Measurements from ENCODE around the gene TCF7. TPM values are rescaled to one million over a fixed set of nuclear protein-coding genes. Genes with fewer than 3 reads are reported as not detected.

The TCF7 gene
- polyA plus RNA-seq, 1 of the 3 experiments (the other 2 are of a cell fraction), result 2.7 TPM

DNA sequence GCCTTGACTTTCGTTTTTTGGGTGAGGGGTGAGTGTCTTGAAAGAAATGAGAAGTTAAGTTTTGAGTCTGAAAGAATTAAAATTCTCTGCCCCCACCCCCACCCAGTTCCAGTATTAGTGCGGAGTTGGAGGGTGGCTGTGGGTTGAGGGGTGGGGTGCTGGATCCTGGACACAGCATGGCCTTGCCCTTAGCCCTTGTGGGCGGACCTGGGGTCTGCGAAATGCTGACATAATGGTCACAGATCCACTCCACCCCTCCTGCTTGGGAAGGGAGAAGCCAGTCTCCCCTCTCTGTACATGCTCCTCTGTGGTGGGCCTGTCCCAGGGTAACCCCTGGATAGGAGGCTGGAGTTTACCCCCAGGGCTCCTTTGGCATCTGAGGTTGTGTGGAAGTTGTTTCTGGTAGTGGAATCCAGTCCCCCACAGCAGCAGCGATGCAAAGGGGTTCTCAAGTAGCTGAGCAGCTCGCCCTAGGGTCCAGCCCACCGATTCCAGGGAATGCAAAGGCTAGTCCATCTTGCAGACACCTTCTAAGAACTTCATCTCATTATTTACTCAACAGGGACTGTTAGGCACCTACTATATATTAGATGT, 42.8 kb upstream of the TCF7 start:
- Histone ChIP-seq H3K9me3 (no peaks in the 10 kb centered on the region), H3K79me2 (ENCODE audit: insufficient read depth) (no peaks in the 10 kb centered on the region), H2AFZ (ENCODE audit: low read depth) (no peak overlapping the region), H3K27ac (ENCODE audit: low read depth in 2 of 2, low read length in 1 of 2) (no peak overlapping the region), H3K4me1 (ENCODE audit: control insufficient read depth in 1 of 2, insufficient read depth in 2 of 2, low read depth in 1 of 2, low read length in 1 of 2) (peaks cover 0 to 4% of the 10 kb centered on the region in 2 experiments; a peak in 1 of 4 replicates), H3K4me3 (ENCODE audit: low read depth in 2 of 2, low read length in 1 of 2) (no peak overlapping the region), H3K9ac (no peak overlapping the region), H3K27me3 (ENCODE audit: insufficient read depth) (no peaks in the 10 kb centered on the region), H3K36me3 (replicated peaks in 1 of 2; ENCODE audit: control insufficient read depth in 1 of 2, insufficient read depth in 2 of 2, low read length in 1 of 2) (no peaks in the 10 kb centered on the region), H3K9me2 (no peaks in the 10 kb centered on the region), H3F3A (replicated peaks; ENCODE audit: insufficient read depth) (peaks cover under 1% of the 10 kb centered on the region), H3K4me2 (no peak overlapping the region), H4K20me1 (ENCODE audit: insufficient read depth) (no peaks in the 10 kb centered on the region)
- DNase-seq, result no peak
- TF ChIP-seq EZH2phosphoT487 (IDR thresholded peaks at IDR 0.05; ENCODE audit: borderline replicate concordance, low read depth), result no peak
- TF ChIP-seq RAD21 (IDR thresholded peaks at IDR 0.05; ENCODE audit: low read length), result no peak
- no peak for TF ChIP-seq MEF2A (IDR thresholded peaks at IDR 0.05; ENCODE audit: borderline replicate concordance, low read depth)
- no peak for TF ChIP-seq NFIC (IDR thresholded peaks at IDR 0.05; ENCODE audit: borderline replicate concordance)
- TF ChIP-seq, protein P1, sequence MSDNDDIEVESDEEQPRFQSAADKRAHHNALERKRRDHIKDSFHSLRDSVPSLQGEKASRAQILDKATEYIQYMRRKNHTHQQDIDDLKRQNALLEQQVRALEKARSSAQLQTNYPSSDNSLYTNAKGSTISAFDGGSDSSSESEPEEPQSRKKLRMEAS (IDR thresholded peaks at IDR 0.05; ENCODE audit: low read depth), result no peak
- TF ChIP-seq FOXM1 (IDR thresholded peaks at IDR 0.05; ENCODE audit: low read depth), result no peak
- no peak for TF ChIP-seq TEAD4 (IDR thresholded peaks at IDR 0.05; ENCODE audit: borderline replicate concordance, insufficient read depth)
- no peak for TF ChIP-seq CHD2 (IDR thresholded peaks at IDR 0.05; ENCODE audit: low read length, partially characterized antibody)
- TF ChIP-seq RFX5 (IDR thresholded peaks at IDR 0.05; ENCODE audit: low read length), result no peak
- no peak for TF ChIP-seq USF2 (IDR thresholded peaks at IDR 0.05; ENCODE audit: borderline replicate concordance, low read depth, low read length)
- no peak for TF ChIP-seq RCOR1 (IDR thresholded peaks at IDR 0.05; ENCODE audit: low read length)
- TF ChIP-seq, protein P2, sequence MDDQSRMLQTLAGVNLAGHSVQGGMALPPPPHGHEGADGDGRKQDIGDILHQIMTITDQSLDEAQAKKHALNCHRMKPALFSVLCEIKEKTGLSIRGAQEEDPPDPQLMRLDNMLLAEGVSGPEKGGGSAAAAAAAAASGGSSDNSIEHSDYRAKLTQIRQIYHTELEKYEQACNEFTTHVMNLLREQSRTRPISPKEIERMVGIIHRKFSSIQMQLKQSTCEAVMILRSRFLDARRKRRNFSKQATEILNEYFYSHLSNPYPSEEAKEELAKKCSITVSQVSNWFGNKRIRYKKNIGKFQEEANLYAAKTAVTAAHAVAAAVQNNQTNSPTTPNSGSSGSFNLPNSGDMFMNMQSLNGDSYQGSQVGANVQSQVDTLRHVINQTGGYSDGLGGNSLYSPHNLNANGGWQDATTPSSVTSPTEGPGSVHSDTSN (IDR thresholded peaks at IDR 0.05), result no peak
- no peak for TF ChIP-seq REST (IDR thresholded peaks at IDR 0.05; ENCODE audit: low read depth, low read length)
- TF ChIP-seq, protein P3, sequence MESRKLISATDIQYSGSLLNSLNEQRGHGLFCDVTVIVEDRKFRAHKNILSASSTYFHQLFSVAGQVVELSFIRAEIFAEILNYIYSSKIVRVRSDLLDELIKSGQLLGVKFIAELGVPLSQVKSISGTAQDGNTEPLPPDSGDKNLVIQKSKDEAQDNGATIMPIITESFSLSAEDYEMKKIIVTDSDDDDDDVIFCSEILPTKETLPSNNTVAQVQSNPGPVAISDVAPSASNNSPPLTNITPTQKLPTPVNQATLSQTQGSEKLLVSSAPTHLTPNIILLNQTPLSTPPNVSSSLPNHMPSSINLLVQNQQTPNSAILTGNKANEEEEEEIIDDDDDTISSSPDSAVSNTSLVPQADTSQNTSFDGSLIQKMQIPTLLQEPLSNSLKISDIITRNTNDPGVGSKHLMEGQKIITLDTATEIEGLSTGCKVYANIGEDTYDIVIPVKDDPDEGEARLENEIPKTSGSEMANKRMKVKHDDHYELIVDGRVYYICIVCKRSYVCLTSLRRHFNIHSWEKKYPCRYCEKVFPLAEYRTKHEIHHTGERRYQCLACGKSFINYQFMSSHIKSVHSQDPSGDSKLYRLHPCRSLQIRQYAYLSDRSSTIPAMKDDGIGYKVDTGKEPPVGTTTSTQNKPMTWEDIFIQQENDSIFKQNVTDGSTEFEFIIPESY (IDR thresholded peaks at IDR 0.05; ENCODE audit: borderline replicate concordance, low read depth), result no peak
- POLR2A ChIA-PET, result no interaction called here
- CTCF ChIA-PET, result interaction anchor here (1.5 to 3.8 kb wide), 3 partner anchors 14 to 69 kb away, joined by 3 to 25 read pairs (median 16); no protein-coding TSS in a partner anchor
- WGBS (ENCODE audit: low lambda C conversion rate), result 70% methylated on average over 5 of the region's 7 CpGs

Data from SK-N-SH (cell line).